PC-3 (cell line): ENCODE data around the gene ZC3H12A. TPM values are rescaled to one million over a fixed set of nuclear protein-coding genes. Genes with fewer than 3 reads are reported as not detected.

Source experiments
- ATAC-seq: fragments of 200-7000 bp; cut with Tn5 transposase; 2 replicates; pipeline ENCODE4 v1.9.1; 2020; ENCODE audit warnings: mild to moderate bottlenecking, moderate library complexity
- BruUV-seq: library from RNA; stranded (reverse); fragments of 400-500 nt; replicated peaks from 2 replicates; lab custom pipeline; 2021; lab: Mats Ljungman, UMichigan
- CTCF ChIA-PET: fragments of 300-600 bp; sonication (Branson Sonifier 250); formaldehyde crosslinking; loops from one replicate; lab custom pipeline; 2022; ENCODE audit warnings: antibody characterized with exemption; lab: Charles Lee
- POLR2A ChIA-PET: fragments of 300-600 bp; sonication (Branson Sonifier 250); formaldehyde crosslinking; loops from one replicate; lab custom pipeline; 2022; ENCODE audit warnings: antibody characterized with exemption; ENCODE audit not compliant: unreplicated experiment; lab: Charles Lee
- DNase-seq: peaks from one replicate; pipeline ENCODE4 v3.0.0-alpha.2; 2015
- H2AFZ ChIP-seq: fragments of 300-600 bp; sonication (generic); 2 replicates; pipeline ENCODE4 v1.6.0; 2016; ENCODE audit warnings: antibody characterized with exemption, low read length
- H3F3A ChIP-seq: fragments of 300-600 bp; sonication (generic); one replicate; pipeline ENCODE4 v1.6.0; 2017; ENCODE audit warnings: antibody characterized with exemption, low read length, control low read depth, mild to moderate bottlenecking; ENCODE audit not compliant: unreplicated experiment
- H3K27ac ChIP-seq: fragments of 300-600 bp; sonication (generic); 2 replicates; pipeline ENCODE4 v1.5.1; 2016; ENCODE audit warnings: mild to moderate bottlenecking, low read length
- H3K27me3 ChIP-seq: fragments of 300-600 bp; sonication (generic); 2 replicates; pipeline ENCODE4 v1.6.1; 2016; ENCODE audit warnings: low read length, mixed read lengths
- H3K36me3 ChIP-seq: fragments of 300-600 bp; sonication (generic); 2 replicates; pipeline ENCODE4 v1.6.1; 2016; ENCODE audit warnings: low read depth, mixed run types, low read length, mixed read lengths
- H3K4me1 ChIP-seq: fragments of 300-600 bp; sonication (generic); 2 replicates; pipeline ENCODE4 v1.5.1; 2016; ENCODE audit warnings: low read length; ENCODE audit not compliant: insufficient read depth
- H3K4me2 ChIP-seq: fragments of 300-600 bp; sonication (generic); 2 replicates; pipeline ENCODE4 v1.6.0; 2016; ENCODE audit warnings: low read length
- H3K4me3 ChIP-seq: fragments of 300-600 bp; sonication (generic); 2 replicates; pipeline ENCODE4 v1.5.1; 2016; ENCODE audit warnings: mild to moderate bottlenecking, low read length, mixed read lengths
- H3K79me2 ChIP-seq: fragments of 300-600 bp; sonication (generic); 2 replicates; pipeline ENCODE4 v1.6.1; 2017; ENCODE audit warnings: low read length, mixed read lengths
- H3K9ac ChIP-seq: fragments of 300-600 bp; sonication (generic); 2 replicates; pipeline ENCODE4 v1.6.0; 2016; ENCODE audit warnings: mild to moderate bottlenecking, low read length
- H3K9me2 ChIP-seq: fragments of 300-600 bp; sonication (generic); replicated peaks from 2 replicates; pipeline ENCODE4 v1.6.1; 2016; ENCODE audit warnings: mixed run types, low read length, mixed read lengths
- H3K9me3 ChIP-seq: fragments of 300-600 bp; sonication (generic); 2 replicates; pipeline ENCODE4 v1.6.1; 2016; ENCODE audit warnings: low read length, mixed read lengths
- H4K20me1 ChIP-seq: fragments of 300-600 bp; sonication (generic); 2 replicates; pipeline ENCODE4 v1.6.1; 2016; ENCODE audit warnings: low read length, mixed read lengths
- EZH2 ChIP-seq: fragments of 300-600 bp; sonication (generic); IDR thresholded peaks from one replicate; pipeline ENCODE4 v1.6.1; 2017; ENCODE audit warnings: antibody characterized with exemption, mild to moderate bottlenecking, low read length; ENCODE audit not compliant: unreplicated experiment
- EZH2phosphoT487 ChIP-seq: fragments of 300-600 bp; sonication (generic); IDR thresholded peaks from 2 replicates; pipeline ENCODE4 v1.6.1; 2018; ENCODE audit warnings: mild to moderate bottlenecking, antibody characterized with exemption, low read length, borderline replicate concordance
- intact Hi-C: fragments of 100-400 bp; cut with micrococcal nuclease; formaldehyde crosslinking; loops from 2 replicates; pipeline ENCODE4 v1.9.0; 2023
- total RNA-seq: library from RNA; depleted of rRNA; stranded (reverse); fragments of >200 nt; gene quantifications from 2 replicates; pipeline ENCODE4 v1.2.3, GENCODE V29; 2014
- TF ChIP-seq, protein P1 (sequence below): fragments of 300-600 bp; sonication (generic); conservative IDR thresholded peaks from 2 replicates; pipeline ENCODE4 v1.5.1; 2017; ENCODE audit warnings: antibody characterized with exemption, low read depth, mild to moderate bottlenecking, low read length

Gene ZC3H12A
- total RNA-seq, 1 experiment from 2014 or later = 45.3 TPM

- Histone ChIP-seq H2AFZ (peak overlapping the region; percentile 88), H3F3A (no peaks in the 10 kb centered on the region), H3K9ac (peak overlapping the region; percentile 57), H3K9me3 (no peaks in the 10 kb centered on the region), H3K4me1 (peaks cover 49% of the 10 kb centered on the region), H3K4me2 (peak overlapping the region; percentile 97), H3K9me2 (no peaks in the 10 kb centered on the region), H4K20me1 (peaks cover 16% of the 10 kb centered on the region), H3K79me2 (peaks cover 61% of the 10 kb centered on the region), H3K27me3 (no peaks in the 10 kb centered on the region), H3K36me3 (peaks cover 10% of the 10 kb centered on the region; the same call in 1 of the 2 replicates), H3K4me3 (peak overlapping the region; percentile 71), H3K27ac (peak overlapping the region; percentile 22; the same call in 1 of the 2 replicates)
- peak; percentile 31 for DNase-seq
- TF ChIP-seq, protein P1, sequence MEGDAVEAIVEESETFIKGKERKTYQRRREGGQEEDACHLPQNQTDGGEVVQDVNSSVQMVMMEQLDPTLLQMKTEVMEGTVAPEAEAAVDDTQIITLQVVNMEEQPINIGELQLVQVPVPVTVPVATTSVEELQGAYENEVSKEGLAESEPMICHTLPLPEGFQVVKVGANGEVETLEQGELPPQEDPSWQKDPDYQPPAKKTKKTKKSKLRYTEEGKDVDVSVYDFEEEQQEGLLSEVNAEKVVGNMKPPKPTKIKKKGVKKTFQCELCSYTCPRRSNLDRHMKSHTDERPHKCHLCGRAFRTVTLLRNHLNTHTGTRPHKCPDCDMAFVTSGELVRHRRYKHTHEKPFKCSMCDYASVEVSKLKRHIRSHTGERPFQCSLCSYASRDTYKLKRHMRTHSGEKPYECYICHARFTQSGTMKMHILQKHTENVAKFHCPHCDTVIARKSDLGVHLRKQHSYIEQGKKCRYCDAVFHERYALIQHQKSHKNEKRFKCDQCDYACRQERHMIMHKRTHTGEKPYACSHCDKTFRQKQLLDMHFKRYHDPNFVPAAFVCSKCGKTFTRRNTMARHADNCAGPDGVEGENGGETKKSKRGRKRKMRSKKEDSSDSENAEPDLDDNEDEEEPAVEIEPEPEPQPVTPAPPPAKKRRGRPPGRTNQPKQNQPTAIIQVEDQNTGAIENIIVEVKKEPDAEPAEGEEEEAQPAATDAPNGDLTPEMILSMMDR = 0 out of 2 replicates have a peak, but pooled peaks have one; percentile 31
- no peak for TF ChIP-seq EZH2
- TF ChIP-seq EZH2phosphoT487 = no peak
- ATAC-seq = no peak
- ChIA-PET CTCF (interaction anchor here (0.6 kb wide), 1 partner anchor 63 kb away, joined by 3 read pairs; no protein-coding TSS in a partner anchor), POLR2A (no interaction called here)
- BruUV-seq = no TSS peak
- intact Hi-C loops = loop anchor here (5.0 kb wide), 1 partner anchor 219 kb away; the partner anchor contains the start of gene CDCA8
Measured at GRCh38 chr1:37473431-37474045, 842 bp upstream of the ZC3H12A start.

- peak overlapping the region; percentile 89 for H3K9ac ChIP-seq
- H3K27me3 ChIP-seq = no peaks in the 10 kb centered on the region
- no peak for ATAC-seq
- H3K4me2 ChIP-seq = peak overlapping the region; percentile 100
- H3F3A ChIP-seq = no peaks in the 10 kb centered on the region
- H3K9me2 ChIP-seq = no peaks in the 10 kb centered on the region
- no peak overlapping the region for H2AFZ ChIP-seq
- peak overlapping the region; percentile 71 for H3K4me3 ChIP-seq
- peaks cover 60% of the 10 kb centered on the region for H3K4me1 ChIP-seq
- peak overlapping the region; percentile 97 for H3K27ac ChIP-seq
- no peaks in the 10 kb centered on the region for H3K9me3 ChIP-seq
- TSS peak; percentile 53 for BruUV-seq
- POLR2A ChIA-PET = interaction anchor here (0.6 to 1.9 kb wide), 3 partner anchors 21 to 1089 kb away, joined by 3 to 12 read pairs (median 5); no protein-coding TSS in a partner anchor
- H3K79me2 ChIP-seq = peaks cover 72% of the 10 kb centered on the region
- H3K36me3 ChIP-seq = peaks cover 15% of the 10 kb centered on the region
- TF ChIP-seq, protein P1 = no peak
- TF ChIP-seq EZH2 (no peak), EZH2phosphoT487 (no peak)
- H4K20me1 ChIP-seq = peaks cover 16% of the 10 kb centered on the region
- CTCF ChIA-PET = interaction anchor here (0.6 kb wide), 1 partner anchor 90 kb away, joined by 4 read pairs; no protein-coding TSS in a partner anchor
- peak; percentile 18 for DNase-seq
- intact Hi-C loops = loop anchor here (5.0 kb wide), 2 partner anchors 62 to 217 kb away; partner anchors contain the start of gene CDCA8
Measured at GRCh38 chr1:37474697-37475379, 458 bp downstream of the ZC3H12A start.
